Measurements from ENCODE around the gene FRAT1. TPM values are rescaled to one million over a fixed set of nuclear protein-coding genes. Genes with fewer than 3 reads are reported as not detected.
A peak's percentile ranks its signal among the peaks of the same experiment; 100 is the strongest.

Gene FRAT1
- polyA plus RNA-seq, 2 of the 4 experiments (the other 2 are of a cell fraction): 1.5 to 2.3 TPM

DNA sequence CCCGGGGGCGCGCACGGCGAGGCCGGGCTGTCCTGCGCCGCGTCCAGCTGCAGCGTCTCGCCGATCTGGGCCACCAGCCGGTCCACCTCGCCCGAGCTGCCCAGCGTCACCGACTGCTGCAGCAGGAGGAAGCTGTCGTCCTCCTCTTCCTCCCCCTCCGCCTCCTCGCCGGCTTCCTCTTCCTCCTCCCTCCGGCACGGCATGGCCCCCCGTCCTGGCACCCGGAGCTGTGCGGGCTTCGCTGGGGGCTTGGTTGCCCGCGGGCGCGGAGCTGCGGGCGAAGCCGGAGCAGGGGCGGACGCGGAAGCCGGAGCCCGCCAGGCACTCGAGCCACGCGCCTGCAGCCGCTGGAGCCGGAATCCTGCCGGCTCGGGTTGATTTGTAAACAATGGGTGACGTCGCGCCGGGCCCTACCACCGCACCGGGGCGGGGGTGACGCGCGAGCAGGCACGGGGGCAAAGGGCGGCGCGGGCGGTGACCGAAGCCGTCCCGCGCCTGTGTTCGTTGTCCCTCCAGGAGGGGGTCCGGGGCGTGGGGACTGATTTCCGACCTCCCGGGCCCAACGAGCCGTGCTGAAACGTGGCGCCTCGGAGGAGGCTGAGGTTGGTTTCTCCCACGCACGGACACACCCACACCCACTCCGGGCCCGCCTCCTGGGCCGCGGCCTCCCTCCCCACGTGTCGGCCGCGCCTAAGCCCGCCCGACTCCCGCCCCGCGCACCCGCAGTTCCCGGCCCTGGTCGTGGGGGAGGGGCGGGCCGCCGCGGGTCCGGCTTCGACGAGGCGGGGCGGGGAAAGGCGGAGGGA, 15.5 kb downstream of the FRAT1 start, which contains the start of gene FRAT2 (continued):
- TF ChIP-seq RAD21 (conservative IDR thresholded peaks at IDR 0.05 in 1 of 2, IDR thresholded peaks at IDR 0.05 in 1 of 2): no peak
- no peak for TF ChIP-seq NR3C1 (IDR thresholded peaks at IDR 0.05)
- TF ChIP-seq FOXS1 (CRISPR knock-in tag; IDR thresholded peaks at IDR 0.05): peak; percentile 89; the same call in 1 of the 2 replicates
- TF ChIP-seq, protein P1, sequence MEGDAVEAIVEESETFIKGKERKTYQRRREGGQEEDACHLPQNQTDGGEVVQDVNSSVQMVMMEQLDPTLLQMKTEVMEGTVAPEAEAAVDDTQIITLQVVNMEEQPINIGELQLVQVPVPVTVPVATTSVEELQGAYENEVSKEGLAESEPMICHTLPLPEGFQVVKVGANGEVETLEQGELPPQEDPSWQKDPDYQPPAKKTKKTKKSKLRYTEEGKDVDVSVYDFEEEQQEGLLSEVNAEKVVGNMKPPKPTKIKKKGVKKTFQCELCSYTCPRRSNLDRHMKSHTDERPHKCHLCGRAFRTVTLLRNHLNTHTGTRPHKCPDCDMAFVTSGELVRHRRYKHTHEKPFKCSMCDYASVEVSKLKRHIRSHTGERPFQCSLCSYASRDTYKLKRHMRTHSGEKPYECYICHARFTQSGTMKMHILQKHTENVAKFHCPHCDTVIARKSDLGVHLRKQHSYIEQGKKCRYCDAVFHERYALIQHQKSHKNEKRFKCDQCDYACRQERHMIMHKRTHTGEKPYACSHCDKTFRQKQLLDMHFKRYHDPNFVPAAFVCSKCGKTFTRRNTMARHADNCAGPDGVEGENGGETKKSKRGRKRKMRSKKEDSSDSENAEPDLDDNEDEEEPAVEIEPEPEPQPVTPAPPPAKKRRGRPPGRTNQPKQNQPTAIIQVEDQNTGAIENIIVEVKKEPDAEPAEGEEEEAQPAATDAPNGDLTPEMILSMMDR (IDR thresholded peaks at IDR 0.05): no peak
- TF ChIP-seq, protein P2, sequence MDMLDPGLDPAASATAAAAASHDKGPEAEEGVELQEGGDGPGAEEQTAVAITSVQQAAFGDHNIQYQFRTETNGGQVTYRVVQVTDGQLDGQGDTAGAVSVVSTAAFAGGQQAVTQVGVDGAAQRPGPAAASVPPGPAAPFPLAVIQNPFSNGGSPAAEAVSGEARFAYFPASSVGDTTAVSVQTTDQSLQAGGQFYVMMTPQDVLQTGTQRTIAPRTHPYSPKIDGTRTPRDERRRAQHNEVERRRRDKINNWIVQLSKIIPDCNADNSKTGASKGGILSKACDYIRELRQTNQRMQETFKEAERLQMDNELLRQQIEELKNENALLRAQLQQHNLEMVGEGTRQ (IDR thresholded peaks at IDR 0.05): peak; percentile 20
- no peak for TF ChIP-seq RCOR1 (IDR thresholded peaks at IDR 0.05; ENCODE audit: low read depth, low read length)
- TF ChIP-seq, protein P3, sequence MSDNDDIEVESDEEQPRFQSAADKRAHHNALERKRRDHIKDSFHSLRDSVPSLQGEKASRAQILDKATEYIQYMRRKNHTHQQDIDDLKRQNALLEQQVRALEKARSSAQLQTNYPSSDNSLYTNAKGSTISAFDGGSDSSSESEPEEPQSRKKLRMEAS (IDR thresholded peaks at IDR 0.05): peak; percentile 92
- peak; percentile 86 for TF ChIP-seq BHLHE40 (IDR thresholded peaks at IDR 0.05; ENCODE audit: low read depth, low read length)
- no peak for TF ChIP-seq RARB (CRISPR knock-in tag; IDR thresholded peaks at IDR 0.05)
- TF ChIP-seq HEYL (CRISPR knock-in tag; IDR thresholded peaks at IDR 0.05): no peak
- no peak for TF ChIP-seq HOXA7 (CRISPR knock-in tag; IDR thresholded peaks at IDR 0.05)
- TF ChIP-seq ESRRA (IDR thresholded peaks at IDR 0.05; ENCODE audit: borderline replicate concordance, low read length): no peak
- TF ChIP-seq, protein P4, sequence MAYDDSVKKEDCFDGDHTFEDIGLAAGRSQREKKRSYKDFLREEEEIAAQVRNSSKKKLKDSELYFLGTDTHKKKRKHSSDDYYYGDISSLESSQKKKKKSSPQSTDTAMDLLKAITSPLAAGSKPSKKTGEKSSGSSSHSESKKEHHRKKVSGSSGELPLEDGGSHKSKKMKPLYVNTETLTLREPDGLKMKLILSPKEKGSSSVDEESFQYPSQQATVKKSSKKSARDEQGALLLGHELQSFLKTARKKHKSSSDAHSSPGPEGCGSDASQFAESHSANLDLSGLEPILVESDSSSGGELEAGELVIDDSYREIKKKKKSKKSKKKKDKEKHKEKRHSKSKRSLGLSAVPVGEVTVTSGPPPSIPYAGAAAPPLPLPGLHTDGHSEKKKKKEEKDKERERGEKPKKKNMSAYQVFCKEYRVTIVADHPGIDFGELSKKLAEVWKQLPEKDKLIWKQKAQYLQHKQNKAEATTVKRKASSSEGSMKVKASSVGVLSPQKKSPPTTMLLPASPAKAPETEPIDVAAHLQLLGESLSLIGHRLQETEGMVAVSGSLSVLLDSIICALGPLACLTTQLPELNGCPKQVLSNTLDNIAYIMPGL (CRISPR knock-in tag; IDR thresholded peaks at IDR 0.05; ENCODE audit: borderline replicate concordance): peak; percentile 48; the same call in 1 of the 2 replicates
- TF ChIP-seq ELK1 (IDR thresholded peaks at IDR 0.05; ENCODE audit: low read depth, low read length): no peak
- no peak for TF ChIP-seq EHMT2 (IDR thresholded peaks at IDR 0.05; ENCODE audit: low read depth)
- no peak for TF ChIP-seq CHD4 (IDR thresholded peaks at IDR 0.05; ENCODE audit: borderline replicate concordance)
- peak; percentile 94 for TF ChIP-seq E2F6 (IDR thresholded peaks at IDR 0.05; ENCODE audit: borderline replicate concordance, low read depth)
- no peak for TF ChIP-seq ZFP36 (IDR thresholded peaks at IDR 0.05; ENCODE audit: borderline replicate concordance, partially characterized antibody)
- peak; percentile 26 for TF ChIP-seq CHD2 (IDR thresholded peaks at IDR 0.05; ENCODE audit: low read length, partially characterized antibody)
- 0 out of 2 replicates have a peak, but pooled peaks have one; percentile 25 for TF ChIP-seq TP53 (CRISPR knock-in tag; IDR thresholded peaks at IDR 0.05)
- TF ChIP-seq POLR2A (IDR thresholded peaks at IDR 0.05; ENCODE audit: low read length): peak; percentile 32; the same call in 1 of the 2 replicates
- TF ChIP-seq KDM5A (IDR thresholded peaks at IDR 0.05): no peak
- no peak for TF ChIP-seq TFCP2L1 (CRISPR knock-in tag; IDR thresholded peaks at IDR 0.05)
- TF ChIP-seq FOSL2 (IDR thresholded peaks at IDR 0.05): no peak
- peak; percentile 49; the same call in 1 of the 2 replicates for TF ChIP-seq FOSL2 (CRISPR knock-in tag; IDR thresholded peaks at IDR 0.05)
- TF ChIP-seq ZSCAN20 (CRISPR knock-in tag; IDR thresholded peaks at IDR 0.05): no peak
- peak; percentile 85 for TF ChIP-seq GATA3 (IDR thresholded peaks at IDR 0.05; ENCODE audit: borderline replicate concordance)
- no peak for TF ChIP-seq SREBF2 (IDR thresholded peaks at IDR 0.05)

Measured in A549 (cell line).